LoVo (cell line): ENCODE data around the gene NR1D2.
"Not testable (repeated sequence)": the region's sequence is repeated elsewhere in the genome, so short reads cannot be mapped to it uniquely, and the experiment has no call there.

Experiments
- DNase-seq: peaks from one replicate; pipeline ENCODE4 v3.0.0-alpha.2; 2016; ENCODE audit warnings: low spot score

The NR1D2 gene

GRCh38 chr3:23944861-23945662, at the start of gene NR1D2:
Gene NR1D2, plus strand, starts transcription at chr3:23945286. Its CDS starts 293 bp downstream, at chr3:23945579.
- peak; percentile 82 for DNase-seq

- DNase-seq = no peak
These were observed 44.3 kb upstream of the NR1D2 start for GRCh38 chr3:23900744-23901143.

DNA sequence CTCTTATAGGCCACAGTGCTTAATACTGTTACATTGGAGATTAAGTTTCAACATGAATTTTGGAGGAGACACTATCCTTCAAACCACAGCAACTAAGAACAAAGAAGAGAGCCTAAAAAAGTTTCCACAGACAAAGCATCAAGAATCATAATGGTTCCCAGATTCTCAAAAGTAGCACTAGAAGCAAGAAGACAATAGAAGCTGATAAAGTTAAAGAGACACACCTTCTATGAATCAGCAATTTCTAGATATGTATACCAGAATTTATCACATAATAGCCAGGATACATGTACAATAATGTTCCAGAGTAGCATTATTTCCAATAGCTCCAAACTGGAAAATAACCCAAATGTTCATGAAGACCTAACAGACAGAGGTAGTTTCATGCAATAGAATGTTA, 40.5 kb upstream of the NR1D2 start:
- no peak for DNase-seq

DNA sequence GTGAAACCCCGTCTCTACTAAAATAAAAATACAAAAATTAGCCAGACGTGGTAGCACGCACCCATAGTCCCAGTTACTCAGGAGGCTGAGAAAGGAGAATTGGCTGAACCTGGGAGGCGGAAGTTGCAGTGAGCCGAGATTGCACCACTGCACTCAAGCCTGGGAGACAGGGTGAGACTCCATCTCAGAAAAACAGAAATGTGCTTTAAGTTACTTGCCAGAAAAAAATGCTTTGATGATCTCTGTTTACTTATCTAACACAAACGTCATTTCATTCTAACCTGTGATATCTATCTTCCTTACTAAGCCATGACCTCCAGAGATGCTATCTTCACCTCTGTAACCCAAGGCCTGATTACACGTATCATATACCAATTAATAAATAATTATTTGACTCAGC, 35.7 kb upstream of the NR1D2 start:
- no peak for DNase-seq

DNA sequence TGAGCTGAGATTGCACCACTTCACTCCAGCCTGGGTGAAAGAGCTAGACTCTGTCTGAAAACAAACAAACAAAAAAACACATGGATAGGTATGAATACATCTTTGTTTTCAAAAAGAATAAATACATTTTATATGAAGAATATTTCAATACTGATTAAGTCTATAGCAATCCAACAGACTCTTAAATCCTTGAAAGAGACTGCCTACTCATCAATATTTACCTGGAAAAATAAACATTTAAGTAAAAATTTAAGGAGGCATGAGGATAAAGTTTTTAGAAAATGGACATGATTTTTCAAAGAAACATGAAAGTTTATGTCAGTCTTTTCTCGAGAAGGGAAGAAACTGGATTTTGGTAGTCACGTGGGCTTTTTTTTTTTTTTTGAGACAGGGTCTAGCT, 33.7 kb upstream of the NR1D2 start:
- DNase-seq = no peak

DNA sequence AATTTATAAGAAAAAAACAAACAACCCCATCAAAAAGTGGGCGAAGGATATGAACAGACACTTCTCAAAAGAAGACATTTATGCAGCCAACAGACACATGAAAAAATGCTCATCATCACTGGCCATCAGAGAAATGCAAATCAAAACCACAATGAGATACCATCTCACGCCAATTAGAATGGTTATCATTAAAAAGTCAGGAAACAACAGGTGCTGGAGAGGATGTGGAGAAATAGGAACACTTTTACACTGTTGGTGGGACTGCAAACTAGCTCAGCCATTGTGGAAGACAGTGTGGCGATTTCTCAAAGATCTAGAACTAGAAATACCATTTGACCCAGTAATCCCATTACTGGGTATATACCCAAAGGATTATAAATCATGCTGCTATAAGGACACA, 32.8 kb upstream of the NR1D2 start:
- DNase-seq = not testable (repeated sequence)

DNA sequence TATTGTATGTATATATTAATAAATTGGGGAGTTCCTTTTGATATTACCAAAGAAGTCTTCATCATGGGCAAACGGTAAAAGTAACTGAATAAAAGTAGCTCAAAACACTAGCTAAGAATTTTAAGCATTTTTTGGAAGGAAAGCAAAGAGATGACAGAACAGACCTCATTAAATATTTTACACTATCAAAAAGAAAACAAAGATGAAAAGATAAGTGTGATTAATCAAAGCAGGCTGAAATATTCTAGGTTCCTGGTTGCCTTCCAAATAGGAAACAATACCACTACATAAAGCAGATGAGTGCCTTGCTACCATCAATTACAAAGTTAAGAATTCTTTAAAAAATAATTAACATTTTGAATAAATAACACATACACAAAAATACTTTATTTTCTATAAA, 31.9 kb upstream of the NR1D2 start:
- no peak for DNase-seq

- DNase-seq = no peak
These were observed 31.0 kb upstream of the NR1D2 start for GRCh38 chr3:23913873-23914743.

DNA sequence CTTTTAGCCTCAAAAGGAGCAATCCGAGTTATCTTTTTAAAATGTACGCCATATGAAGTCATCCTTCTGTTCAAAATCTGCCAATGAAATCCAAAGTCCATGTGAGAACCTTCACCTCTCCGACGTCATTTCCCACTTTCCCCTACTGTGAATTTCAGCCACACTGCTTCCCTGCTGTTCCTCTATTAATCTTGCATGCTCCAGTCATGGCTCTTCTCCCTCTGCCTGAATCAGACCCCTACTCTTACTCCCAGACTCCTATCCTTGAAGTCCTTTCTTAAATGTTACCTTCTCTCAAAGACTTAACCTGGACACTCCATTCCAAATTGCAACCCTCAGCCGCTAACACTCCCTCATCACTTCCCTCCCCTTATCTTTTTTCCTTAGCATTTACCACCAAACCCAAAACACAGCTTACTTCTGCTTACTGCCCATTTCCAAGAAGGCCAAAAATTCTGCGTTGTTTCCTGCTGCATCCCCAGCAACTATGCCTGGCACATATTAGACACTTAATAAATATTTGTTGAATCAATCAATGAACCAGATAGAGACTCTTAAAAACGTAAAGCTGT, 29.5 kb upstream of the NR1D2 start:
- DNase-seq = no peak

- no peak for DNase-seq
These were observed 28.8 kb upstream of the NR1D2 start for GRCh38 chr3:23916152-23916885.

- peak; percentile 97 for DNase-seq
These were observed 28.0 kb upstream of the NR1D2 start, which contains the start of the genes NKIRAS1 and RPL15 for GRCh38 chr3:23916886-23917678. Gene NKIRAS1, minus strand, starts transcription at chr3:23916990. Its CDS starts 6,086 bp downstream, at chr3:23910904. Gene RPL15, plus strand, starts transcription at chr3:23917132. Its CDS starts 728 bp downstream, at chr3:23917860.

DNA sequence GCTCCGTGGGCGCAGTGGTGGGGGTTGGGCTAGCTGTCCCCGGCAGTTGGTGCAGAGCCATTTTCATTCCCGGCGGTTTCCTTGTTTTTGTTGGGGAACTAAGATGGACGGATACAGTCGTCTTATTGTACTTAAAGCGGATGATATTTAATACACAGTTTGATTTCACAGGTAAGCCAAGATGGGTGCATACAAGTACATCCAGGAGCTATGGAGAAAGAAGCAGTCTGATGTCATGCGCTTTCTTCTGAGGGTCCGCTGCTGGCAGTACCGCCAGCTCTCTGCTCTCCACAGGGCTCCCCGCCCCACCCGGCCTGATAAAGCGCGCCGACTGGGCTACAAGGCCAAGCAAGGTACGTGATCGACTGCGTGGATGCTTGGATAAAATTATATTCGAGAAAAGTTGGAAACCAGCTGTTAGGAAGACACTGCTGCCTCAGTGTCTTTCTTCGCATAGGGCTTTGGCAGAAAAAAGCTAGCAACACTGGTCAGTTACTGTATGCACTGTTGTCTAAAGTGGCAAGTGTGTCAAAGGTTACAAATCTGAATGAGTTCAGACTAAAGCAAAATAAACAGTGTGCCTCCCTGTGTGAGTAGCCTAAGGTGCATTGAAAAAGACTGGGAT, 27.3 kb upstream of the NR1D2 start:
- DNase-seq = peak; percentile 69

DNA sequence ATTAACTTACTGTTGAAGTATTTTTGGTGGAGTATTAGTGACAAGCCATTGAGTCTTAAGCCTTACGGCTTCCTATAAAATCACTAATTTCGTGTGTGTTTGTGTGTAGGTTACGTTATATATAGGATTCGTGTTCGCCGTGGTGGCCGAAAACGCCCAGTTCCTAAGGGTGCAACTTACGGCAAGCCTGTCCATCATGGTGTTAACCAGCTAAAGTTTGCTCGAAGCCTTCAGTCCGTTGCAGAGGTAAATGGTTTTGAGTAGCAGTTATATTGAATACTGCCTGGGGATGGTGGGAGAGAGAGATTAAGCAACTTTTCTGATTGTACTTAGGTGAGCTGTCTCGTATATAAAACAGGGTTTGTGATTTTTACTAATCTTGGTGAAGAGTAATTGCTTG, 26.8 kb upstream of the NR1D2 start:
- not testable (repeated sequence) for DNase-seq

DNA sequence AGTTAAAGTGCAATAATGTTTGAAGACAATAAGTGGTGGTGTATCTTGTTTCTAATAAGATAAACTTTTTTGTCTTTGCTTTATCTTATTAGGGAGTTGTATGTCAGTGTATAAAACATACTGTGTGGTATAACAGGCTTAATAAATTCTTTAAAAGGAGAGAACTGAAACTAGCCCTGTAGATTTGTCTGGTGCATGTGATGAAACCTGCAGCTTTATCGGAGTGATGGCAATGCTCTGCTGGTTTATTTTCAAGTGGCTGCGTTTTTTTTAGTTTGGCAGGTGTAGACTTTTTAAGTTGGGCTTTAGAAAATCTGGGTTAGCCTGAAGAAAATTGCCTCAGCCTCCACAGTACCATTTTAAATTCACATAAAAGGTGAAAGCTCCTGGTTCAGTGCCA, 25.5 kb upstream of the NR1D2 start:
- no peak for DNase-seq

DNA sequence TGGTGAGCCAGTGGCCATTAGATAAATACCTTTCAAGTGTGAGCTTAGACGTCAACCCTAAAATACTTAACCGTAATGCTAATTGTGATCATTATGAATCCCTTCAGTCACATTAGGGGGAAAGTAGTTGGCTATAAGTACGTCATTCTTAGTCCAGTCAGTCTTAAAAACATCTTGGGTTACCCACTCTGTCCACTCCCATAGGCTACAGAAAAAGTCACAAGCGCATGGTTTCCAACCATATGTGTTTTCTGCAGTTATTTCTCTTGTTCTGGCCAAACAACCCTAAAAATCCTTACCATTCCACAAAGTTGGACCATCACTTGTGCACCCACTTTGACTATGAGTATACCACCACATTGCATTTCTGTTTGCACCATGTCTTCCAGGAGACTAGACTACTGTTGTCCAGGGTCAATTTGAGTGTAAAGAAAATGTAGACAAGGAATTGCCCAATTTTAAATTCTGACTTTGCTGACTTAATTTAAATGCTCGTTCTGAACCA, 24.9 kb upstream of the NR1D2 start:
- DNase-seq = no peak

DNA sequence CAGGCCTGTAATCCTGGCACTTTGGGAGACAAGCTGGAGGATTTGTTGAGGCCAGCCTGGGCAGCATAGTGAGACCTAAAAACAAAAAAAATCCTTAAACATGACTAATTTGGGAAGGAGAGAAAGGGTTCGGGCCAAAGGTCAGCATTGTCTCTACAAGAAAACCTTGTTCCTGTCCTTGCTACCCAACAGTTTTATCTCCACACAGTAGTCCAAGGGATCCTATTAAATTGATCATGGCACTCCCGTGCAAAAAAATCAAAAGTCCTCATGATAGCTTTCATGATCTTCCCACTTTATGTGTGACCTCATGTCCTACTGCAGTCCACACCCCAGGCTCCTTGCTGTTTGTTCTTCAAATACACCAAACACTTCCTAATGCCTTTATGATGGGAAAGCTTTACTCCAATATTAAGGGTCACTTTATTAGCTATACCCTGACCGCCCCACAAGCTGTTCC, 24.0 kb upstream of the NR1D2 start:
- no peak for DNase-seq

GRCh38 chr3:23923786-23924185, 21.3 kb upstream of the NR1D2 start:
- DNase-seq = no peak

DNA sequence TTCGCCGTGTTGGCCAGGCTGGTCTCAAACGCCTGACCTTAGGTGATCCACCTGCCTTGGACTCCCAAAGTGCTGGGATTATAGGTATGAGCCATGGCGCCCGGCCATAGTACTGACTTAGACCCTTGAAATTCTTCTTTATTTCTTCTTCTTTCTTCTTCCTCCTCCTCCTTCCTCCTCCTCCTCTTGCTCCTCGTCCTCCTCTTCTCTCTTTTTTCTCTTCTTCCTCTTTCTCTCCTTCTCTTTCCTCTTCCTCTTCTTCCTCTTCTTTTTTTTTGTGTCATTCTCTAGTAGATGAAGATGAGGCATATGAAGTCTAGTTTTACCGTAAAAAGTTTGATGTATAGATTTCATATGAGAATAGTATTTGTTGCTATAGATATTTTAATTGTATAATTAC, 18.8 kb upstream of the NR1D2 start:
- no peak for DNase-seq

GRCh38 chr3:23926736-23927135, 18.4 kb upstream of the NR1D2 start:
- no peak for DNase-seq

DNA sequence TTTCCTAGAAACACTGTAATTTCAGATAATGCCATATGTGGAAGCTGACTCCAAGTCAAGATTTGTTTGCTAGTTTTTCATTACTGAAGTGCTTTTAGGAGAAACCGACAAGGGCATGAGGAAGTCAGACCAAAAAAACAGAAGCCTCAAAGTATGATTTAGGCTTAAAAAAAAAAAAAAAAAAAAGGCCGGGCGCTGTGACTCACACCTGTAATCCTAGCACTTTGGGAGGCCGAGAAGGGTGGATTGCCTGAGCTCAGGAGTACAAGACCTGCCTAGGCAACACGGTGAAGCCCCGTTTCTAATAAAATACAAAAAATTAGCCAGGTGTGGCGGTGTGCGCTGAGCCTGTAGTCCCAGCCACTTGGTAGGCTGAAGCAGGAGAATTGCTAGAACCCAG, 16.6 kb upstream of the NR1D2 start:
- peak; percentile 54 for DNase-seq
